GM21737 (cell line): ENCODE data around the gene FIGNL2.

Source experiments
- ATAC-seq: cut with Tn5 transposase; IDR thresholded peaks from one replicate; pipeline ENCODE4 v1.9.1; 2021; ENCODE audit warnings: mild to moderate bottlenecking, moderate library complexity; ENCODE audit not compliant: unreplicated experiment

FIGNL2 gene

DNA sequence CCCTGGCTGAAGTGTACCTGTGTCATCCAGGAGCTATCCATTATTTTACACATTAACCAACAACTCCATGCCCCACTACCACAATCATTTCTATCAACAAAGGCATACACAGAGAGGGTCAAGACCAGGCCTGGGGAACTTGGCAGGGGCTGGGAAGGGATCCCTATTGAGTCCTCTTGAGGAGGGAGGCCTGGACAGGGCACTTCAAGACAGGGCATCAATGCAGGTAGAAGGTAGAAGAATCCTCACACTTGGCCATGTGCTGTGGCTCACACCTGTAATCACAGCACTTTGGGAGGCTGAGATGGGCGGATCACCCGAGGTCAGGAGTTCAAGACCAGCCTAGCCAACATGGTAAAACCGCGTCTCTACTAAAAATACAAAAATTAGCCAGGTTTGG, 26.0 kb upstream of the FIGNL2 start:
- no peak for ATAC-seq

DNA sequence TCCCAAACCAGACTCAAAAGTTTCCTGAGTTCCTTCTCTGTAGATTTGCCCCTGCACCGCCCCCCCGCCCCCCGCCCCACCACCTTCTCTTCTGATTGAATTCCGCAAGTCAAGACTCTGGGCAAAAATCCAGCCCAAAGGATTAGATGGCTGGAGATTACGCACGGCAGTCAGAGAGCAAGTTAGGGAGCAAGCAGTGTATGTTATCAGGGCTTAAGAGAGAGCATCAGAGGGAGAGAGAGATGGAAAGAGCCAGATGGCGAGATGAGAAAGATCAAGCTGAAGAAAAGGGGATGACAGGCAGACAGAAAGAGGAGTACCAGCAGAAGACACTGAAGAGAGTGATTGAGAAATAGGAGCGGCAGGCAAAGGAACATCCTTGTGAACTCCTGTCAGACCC, 25.5 kb upstream of the FIGNL2 start:
- no peak for ATAC-seq

DNA sequence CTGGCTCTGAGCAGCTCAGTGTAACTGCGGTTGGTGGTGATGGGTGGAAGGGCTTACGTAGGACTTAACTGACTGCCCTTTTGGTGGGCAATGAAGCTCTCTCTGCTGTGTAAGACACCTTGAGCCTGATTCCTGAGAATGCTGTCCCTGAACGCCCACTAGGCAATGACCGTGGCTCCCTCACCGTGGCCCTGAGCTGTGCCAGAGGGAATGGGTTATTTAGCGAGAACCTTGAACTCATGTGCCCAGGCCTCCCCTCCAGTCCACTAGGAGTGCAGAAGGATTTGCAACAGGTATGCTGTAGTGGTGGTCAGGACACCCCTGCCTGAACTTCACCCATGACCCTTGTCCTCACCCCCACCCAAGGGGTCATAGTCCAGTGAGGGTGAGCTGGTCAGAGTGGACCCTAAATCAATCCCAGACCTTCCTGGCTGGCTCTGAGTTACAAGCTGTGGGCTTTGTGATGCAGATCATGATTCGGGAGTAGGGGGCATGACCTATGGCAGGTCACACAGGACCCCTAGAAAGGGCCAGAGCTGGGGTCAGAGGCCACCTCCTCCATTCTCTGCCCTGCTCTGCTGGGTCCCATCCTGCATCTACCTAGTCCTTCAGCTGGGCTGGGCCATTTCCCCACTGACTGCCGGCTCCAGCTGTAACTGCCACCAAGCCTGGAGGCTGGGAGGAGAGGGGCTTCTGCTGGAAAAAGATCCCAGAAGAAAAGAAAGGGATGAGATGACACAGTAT, 24.9 kb upstream of the FIGNL2 start:
- ATAC-seq = no peak

DNA sequence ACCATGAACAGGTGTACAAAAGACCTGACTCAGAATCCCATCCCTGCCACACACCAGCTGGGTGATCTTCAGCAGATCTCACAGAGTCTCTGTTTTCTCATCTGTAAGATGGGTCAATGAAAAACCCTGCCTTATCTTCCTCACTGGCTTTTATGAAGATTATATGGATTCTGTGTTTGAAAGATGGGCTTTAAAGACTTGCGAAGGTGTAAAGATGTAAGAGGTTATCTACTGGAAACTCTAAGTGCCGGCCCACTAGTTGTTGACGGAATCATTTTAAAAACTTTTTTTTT, 24.1 kb upstream of the FIGNL2 start:
- no peak for ATAC-seq

DNA sequence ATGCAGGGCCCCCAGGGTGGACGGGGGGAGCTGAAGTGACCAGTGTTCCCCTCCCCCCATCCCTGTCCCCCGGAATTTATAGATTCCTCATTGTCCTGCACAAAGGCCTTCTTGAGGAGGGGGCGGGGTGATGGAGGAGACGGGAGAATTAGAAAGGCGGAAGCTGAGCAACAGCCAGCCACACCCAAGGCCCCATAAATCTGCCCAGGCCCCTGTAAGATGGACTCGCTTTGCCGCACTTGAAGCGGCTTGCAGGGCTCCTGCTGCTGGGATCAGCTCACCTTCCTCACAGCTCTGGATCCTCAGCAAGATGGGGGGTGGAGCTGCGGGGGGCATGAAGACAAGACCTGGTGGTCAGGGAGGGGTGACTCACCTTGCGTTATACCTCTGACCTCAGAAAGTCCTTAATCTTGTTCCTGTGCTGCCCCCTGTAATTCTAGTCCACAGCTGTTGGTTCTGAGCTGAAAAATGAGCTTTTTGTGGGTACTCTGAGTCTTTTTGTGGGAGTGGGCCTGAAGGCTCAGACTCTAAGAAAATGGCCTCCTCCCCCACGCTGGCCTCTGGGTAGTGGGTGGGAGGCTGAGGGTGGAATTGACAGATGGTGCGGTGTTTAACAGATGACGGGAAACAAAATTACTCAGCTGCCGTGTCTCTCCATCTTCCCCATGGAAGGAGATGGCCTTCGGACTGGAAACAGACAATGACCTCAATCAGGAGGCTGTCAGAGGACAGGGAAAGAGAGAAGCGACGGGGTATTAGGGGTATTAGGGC, 23.6 kb upstream of the FIGNL2 start:
- ATAC-seq = no peak

DNA sequence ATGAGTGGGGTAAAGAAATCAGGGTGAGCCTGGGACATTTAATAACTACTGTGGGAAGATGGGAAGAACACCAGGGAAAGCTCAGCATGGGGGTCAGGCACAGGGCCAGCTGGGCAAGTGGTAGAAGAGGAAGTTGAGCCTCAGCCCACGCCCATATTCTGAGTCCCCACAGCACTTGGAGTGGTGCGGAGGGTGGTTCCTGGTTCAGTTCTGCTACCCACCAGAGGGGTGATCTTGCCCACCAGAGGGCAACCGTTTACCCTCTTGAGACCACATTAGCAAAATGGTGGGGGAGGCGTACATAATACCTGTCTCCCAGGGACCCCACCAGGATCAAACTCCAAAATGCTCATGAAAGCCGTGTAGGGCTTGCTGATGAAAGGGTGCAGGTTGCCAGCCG, 22.6 kb upstream of the FIGNL2 start:
- no peak for ATAC-seq

DNA sequence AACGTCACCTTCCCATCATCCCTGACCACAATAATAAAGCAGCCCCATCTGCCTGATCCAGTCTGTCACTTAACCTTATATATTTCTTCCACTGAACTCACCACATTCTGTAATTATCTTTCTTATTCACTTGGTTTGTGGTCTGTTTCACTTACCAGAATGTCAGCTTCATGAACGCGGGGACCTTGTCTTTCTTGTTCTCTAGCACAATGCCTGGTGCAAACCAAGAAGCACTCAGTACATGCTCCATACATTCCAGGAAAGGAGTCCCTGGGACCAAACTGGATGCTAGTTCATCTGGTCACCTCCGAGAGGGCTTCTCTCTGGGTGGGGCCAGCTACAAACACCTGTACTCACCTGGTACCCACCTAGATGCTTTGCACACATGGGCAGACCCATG, 22.0 kb upstream of the FIGNL2 start:
- no peak for ATAC-seq

DNA sequence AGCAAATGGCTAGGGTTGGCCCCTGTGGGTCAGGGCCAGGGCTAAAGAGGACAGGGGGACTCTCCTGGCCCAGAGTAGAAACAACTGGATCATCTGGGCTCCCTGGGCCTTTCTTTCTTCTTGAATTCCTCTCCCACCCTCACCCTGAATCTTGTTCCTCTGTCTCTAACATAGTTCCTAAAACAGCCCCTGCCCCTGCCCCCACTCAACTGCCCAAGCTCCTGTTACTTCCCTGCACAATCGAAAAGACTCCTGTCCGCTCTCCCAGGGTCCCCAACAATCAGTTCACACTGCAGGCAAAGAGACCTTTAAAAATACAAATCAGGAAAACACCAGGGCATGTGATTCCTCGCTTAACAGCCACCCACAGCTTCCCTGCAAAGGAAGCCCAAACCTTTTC, 21.4 kb upstream of the FIGNL2 start:
- ATAC-seq = no peak

DNA sequence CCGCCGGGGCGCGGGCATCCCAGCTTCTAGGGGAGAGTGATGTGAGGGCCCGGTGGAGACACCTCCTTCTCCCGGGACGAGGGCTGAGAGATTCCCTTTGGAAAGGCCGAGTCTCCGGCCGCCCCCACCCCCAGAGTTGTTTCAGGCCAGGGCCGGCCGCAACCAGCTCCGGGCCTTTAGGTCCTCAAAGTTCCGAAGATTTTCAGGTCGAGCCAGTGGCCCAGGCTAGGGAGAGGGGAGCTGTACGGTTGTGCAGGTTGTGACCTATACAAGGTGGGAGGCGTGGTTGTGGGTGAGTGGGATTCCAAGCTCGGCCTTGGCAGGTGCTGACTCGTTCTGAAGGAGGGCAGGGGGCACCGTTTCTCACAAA, 21.0 kb upstream of the FIGNL2 start:
- no peak for ATAC-seq

DNA sequence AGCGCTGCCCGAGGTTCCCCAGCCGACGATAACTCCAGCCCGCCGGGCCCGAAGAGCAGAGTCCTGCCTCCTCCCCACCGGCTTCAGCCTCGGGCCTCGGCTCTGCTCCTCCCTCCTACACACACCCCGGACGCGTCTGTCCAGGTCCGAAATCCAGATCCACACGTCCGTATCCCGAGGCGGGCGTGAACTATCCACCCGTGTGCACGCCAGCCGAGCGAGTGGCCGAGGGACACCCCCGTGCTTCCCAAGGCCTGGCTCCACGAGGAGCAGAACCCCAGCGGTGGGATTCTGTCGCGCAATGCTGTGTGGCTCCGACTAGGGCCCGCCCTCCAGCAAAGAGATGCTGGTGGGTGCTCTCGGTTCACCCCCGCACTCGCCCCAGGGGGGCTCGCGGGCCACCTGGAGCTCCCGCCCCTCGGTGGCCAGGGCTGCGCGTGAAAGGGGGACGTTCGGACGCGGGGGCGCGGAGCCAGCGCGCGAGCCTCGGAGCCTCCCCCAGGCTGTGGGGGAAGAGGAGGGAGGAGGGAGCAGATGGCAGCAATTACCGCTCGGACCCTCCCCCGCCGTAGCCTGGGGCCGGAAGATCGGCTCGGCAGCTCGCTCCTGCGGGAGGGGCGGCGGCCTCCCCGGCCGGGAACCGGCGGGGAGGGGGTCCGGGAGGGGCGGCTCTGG, 20.4 kb upstream of the FIGNL2 start:
- ATAC-seq = no peak

DNA sequence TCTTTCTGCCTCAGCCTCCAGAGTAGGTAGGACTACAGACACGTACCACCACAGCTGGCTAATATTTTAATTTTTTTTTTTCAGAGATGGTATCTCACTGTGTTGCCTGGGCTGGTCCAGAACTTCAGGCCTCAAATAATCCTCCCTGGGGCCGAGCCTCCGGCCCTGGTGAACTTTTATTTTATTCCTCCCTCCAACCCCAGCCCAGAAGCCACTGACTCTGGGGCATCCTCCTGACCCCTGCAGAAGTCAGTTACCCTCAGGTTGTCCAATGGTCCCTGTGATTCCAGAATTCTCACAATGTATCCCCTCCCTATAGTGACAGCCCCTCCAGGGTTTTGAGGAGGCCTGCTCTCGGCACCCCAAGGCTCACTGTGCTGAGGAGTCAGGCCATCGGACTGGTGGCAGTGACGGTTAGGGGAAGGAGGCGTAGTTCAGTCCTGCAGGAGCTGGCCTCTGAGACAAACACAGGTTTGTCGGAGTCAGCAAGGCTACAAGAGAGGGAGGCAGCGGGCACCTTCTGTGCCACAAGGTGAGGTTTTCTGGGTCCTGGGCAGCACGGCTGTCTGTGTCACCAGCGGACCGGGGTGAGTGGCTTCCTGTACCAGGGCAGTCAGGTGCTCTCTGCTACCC, 19.4 kb upstream of the FIGNL2 start:
- ATAC-seq = no peak

DNA sequence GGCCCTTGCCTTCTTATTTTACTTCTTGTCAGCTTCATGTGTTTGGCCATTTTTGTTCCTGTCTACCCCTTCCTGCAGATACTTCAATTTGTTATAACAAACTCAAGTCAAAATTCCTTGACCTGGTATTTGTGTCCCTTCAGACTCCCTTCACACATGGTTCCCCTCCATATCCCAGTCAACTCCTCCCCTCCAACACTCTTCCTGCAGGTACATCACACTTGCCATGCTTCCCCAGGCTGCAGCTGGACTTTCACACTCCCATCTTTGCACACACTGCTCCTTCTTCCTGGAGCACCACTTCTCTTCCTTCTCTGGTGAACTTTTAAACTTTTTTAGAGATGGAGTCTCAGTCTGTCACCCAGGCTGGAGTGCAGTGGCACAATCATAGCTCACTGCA, 18.9 kb upstream of the FIGNL2 start:
- ATAC-seq = no peak

DNA sequence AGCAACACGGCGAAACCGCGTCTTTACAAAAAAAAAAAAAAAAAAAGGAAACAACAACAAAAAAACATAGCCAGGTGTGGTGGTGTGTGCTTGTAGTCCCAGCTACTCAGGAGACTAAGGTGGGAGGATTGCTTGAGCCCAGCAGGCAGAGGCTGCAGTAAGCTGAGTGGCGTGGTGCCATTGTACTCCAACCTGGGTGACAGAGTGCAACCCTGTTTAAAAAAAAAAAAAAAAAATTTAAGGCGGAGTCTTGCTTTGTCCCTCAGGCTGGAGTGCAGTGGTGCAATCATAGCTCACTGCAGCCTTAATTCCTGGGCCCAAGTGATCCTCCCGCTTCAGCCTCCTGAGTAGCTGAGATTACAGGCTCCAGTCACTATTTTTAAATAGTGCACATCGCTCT, 18.2 kb upstream of the FIGNL2 start:
- no peak for ATAC-seq

DNA sequence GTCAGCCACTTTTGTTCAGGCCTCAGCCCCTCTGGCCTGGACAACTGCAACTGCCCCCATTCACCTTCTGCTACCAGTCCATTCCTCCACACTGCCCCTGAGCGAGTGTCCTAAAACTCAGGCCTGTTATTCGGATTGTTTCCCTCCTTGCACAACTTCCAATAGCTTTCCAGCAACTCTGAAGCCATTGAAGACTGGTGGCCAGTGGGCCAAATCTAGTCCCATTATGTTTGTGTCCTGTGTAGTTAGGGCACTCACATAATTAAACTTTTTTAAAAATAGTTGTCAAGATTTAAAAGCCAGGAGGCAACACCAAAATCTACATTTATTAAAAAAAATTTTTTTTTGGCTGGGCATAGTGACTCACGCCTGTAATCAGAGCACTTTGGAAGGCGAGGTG, 17.8 kb upstream of the FIGNL2 start:
- no peak for ATAC-seq

DNA sequence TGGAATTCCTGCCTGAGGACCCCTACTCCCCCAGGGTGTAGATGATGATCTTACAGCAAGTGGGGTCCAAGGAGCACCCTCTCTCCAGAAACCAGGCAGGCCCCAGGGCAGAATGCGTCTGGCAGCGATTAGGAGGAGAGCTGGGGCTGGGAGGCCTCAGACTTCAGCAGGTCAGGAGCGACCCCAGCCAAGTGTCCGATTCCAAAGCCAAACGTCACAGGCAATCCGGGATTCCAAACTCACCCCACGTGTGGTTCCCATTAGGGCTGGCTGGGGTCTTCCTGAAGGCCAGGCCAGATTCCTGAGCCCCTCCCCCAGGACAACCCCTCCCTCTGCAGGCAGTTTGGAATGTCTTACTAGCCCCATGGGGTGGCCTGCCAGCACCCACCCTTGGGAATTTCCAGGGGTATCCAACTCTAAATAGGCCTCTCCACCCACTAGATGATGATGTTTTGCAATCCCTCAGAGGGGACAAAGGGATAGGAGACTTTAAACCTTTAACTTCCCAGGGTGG, 17.3 kb upstream of the FIGNL2 start:
- no peak for ATAC-seq

DNA sequence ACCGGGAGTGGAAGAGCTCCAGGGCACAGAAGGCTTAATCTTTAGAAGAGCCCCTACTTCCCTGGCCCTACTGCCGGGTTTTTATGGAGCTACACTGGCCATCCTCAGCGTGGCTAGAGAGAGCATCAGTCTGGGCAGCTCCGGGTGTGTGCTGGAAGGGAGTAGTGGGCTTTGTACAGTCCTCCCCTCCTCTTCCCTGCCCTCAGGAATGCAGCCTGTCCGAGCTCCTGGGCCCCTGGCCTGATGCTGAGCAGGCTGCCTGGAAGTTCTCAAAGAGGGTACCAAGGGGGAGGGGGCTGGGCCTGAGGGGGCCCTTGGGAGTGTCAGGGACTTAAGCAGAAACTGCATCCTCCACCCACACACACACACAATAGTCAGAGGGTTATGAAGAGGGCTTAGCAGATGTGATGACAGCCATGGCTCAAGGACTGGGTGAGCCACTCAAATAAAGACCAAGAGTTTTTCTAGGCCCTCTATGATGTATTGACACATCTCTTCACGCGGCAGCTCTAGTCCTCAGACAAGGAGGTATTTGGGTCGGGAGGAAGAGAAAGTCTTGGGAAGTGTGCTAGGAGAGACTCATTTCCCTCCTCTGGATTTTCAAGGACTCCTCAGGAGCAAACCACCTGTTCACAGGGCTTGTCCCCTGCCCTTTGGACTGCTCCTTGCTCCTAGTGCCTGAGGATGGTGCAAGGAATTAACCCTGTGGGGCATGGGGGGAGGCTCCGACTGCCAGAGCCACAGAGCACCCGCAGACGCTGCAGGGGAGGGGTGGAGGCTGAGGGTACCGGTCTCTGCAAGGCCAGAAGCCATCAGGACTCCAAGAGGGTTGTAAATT, 16.5 kb upstream of the FIGNL2 start:
- ATAC-seq = no peak

DNA sequence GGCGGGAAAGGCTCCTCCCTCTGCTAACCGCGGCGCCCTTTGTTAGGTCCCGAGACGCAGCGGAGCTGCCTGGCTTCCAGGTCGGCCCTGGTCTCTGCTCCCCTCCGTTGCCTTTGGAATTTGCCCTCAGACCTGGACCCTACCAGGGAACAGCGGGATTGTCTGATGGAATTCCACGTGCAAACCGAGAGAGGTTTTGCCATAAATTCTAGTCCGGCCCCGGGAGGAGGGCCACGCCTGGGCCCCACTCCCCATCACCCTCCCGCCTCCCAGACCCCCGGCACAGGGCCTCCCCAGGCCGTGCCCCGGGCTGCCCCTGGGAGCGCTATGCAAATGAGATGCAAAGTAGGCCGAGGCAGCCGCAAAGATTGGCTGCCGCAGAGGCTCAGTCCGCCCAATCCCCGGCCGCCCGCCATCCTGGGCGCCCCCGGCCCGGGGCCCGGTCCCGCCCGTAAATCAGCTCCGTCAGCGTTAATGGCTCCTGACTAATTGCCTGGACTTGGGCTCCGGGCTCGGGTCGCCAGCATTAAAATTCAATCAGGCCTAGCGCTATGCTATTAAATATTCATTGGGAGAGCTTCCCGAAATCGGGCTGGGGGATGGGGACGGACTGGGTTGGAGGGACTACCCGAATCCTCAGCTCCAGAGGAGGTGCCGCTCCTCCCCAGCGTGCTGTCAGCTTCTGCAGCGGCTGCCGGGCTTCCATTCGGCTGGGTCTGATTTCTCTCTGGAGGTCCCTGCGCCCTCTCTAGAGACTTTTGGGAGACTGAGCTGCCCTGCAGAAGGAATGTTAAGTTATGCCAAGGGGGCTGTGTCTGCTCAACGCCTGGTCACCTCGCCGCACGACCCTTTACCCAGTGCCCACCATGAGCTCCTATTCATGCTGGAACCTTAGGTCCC, 15.7 kb upstream of the FIGNL2 start:
- no peak for ATAC-seq

DNA sequence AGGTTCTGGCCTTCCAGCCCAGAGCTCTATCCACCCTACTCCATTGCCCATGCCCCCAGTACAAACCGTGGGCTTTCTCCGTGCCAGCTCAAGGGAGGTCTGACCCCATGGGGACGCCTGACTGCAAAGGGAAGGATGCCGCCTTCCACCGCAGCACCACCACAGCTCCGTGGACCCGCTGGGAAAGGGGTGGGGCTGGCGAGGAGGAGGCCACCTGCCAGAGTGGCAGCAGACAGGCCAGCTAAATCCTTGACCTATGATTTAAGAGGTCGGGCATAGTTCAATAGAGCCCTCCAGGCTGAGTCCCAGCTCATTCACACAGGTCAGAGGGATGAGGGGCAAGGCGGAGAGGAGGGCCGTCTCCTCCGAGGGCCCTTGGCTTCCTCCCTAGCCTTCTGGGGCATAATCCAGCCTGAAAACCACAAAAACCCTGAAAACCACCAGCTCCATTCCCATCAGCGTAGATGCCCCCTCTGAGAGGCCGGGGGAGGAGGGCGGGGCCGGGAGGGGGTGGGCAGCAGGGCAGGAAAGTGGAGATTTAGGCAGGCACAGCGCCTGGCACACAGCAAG, 14.9 kb upstream of the FIGNL2 start:
- no peak for ATAC-seq

DNA sequence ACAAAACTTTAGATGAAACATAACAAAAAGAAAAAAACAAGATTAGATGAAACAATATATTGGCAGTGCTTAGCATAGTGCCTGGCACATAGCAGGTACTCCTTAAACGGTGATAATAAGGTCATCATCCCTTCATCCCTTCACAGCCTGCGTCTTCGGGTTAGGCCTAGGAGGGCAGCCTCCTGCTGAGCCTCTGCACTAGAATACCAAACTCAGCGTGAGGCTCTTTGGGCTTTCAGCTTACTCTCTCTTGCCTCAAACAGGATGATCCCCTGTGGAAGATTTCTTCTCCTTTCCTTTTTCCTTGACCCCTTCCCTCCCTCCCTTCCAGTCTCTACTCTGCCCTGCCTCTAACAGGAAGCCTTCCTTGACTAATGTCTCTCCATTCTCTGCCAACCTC, 14.4 kb upstream of the FIGNL2 start:
- ATAC-seq = no peak
